ENCODE results near the gene CIROP.
A peak's percentile ranks its signal among the peaks of the same experiment; 100 is the strongest.

CIROP gene

GRCh38 chr14:23076785-23077408 lies 27.9 kb downstream of the CIROP start:
- Histone ChIP-seq H3K27me3 (ENCODE audit: control insufficient read depth in 1 of 2, insufficient read depth in 2 of 2, low read length in 2 of 2) (no peaks in the 10 kb centered on the region), H3K4me1 (ENCODE audit: control insufficient read depth, insufficient read depth, low read length) (peaks cover 15% of the 10 kb centered on the region), H3K9me3 (ENCODE audit: control insufficient read depth in 2 of 2, low read length in 2 of 2) (no peaks in the 10 kb centered on the region), H3K9ac (ENCODE audit: low read length in 2 of 2) (no peak overlapping the region), H3K27ac (ENCODE audit: low read length) (no peak overlapping the region), H3K4me3 (ENCODE audit: low read length in 2 of 2) (no peak overlapping the region), H3K36me3 (ENCODE audit: control insufficient read depth in 2 of 2, insufficient read depth in 2 of 2, low read length in 2 of 2) (peaks cover 69 to 75% of the 10 kb centered on the region in 2 donors)

- Histone ChIP-seq H3K4me3 (ENCODE audit: low read length in 2 of 2) (no peak overlapping the region), H3K9ac (ENCODE audit: low read length in 2 of 2) (no peak overlapping the region), H3K27ac (ENCODE audit: low read length) (no peak overlapping the region), H3K9me3 (ENCODE audit: control insufficient read depth in 2 of 2, low read length in 2 of 2) (no peaks in the 10 kb centered on the region), H3K27me3 (ENCODE audit: control insufficient read depth in 1 of 2, insufficient read depth in 2 of 2, low read length in 2 of 2) (no peaks in the 10 kb centered on the region), H3K4me1 (ENCODE audit: control insufficient read depth, insufficient read depth, low read length) (peaks cover 27% of the 10 kb centered on the region), H3K36me3 (ENCODE audit: control insufficient read depth in 2 of 2, insufficient read depth in 2 of 2, low read length in 2 of 2) (peaks cover 52 to 57% of the 10 kb centered on the region in 2 donors)
Observed at GRCh38 chr14:23074906-23075305, 29.9 kb downstream of the CIROP start.

- no peaks in the 10 kb centered on the region for H3K27me3 ChIP-seq (ENCODE audit: control insufficient read depth in 1 of 2, insufficient read depth in 2 of 2, low read length in 2 of 2)
- H3K9ac ChIP-seq (ENCODE audit: low read length in 2 of 2) = peak overlapping the region; percentile 72 to 90
- H3K4me3 ChIP-seq (ENCODE audit: low read length in 2 of 2) = peak overlapping the region; percentile 86 to 92
- H3K9me3 ChIP-seq (ENCODE audit: control insufficient read depth in 2 of 2, low read length in 2 of 2) = no peaks in the 10 kb centered on the region
- peak overlapping the region; percentile 82 for H3K27ac ChIP-seq (ENCODE audit: low read length)
- peaks cover 42 to 43% of the 10 kb centered on the region in 2 donors for H3K36me3 ChIP-seq (ENCODE audit: control insufficient read depth in 2 of 2, insufficient read depth in 2 of 2, low read length in 2 of 2)
- peaks cover 33% of the 10 kb centered on the region for H3K4me1 ChIP-seq (ENCODE audit: control insufficient read depth, insufficient read depth, low read length)
Observed at GRCh38 chr14:23071921-23072539, 32.8 kb downstream of the CIROP start.

GRCh38 chr14:23071244-23071920 lies 33.4 kb downstream of the CIROP start:
- peaks cover 33% of the 10 kb centered on the region for H3K4me1 ChIP-seq (ENCODE audit: control insufficient read depth, insufficient read depth, low read length)
- H3K9ac ChIP-seq (ENCODE audit: low read length in 2 of 2) = peak overlapping the region; percentile 86 to 90
- no peaks in the 10 kb centered on the region for H3K27me3 ChIP-seq (ENCODE audit: control insufficient read depth in 1 of 2, insufficient read depth in 2 of 2, low read length in 2 of 2)
- H3K27ac ChIP-seq (ENCODE audit: low read length) = peak overlapping the region; percentile 82
- no peaks in the 10 kb centered on the region for H3K9me3 ChIP-seq (ENCODE audit: control insufficient read depth in 2 of 2, low read length in 2 of 2)
- peak overlapping the region; percentile 86 to 92 for H3K4me3 ChIP-seq (ENCODE audit: low read length in 2 of 2)
- H3K36me3 ChIP-seq (ENCODE audit: control insufficient read depth in 2 of 2, insufficient read depth in 2 of 2, low read length in 2 of 2) = peaks cover 41% of the 10 kb centered on the region in 2 donors

- H3K27ac ChIP-seq (ENCODE audit: low read length) = peak overlapping the region; percentile 82
- no peaks in the 10 kb centered on the region for H3K27me3 ChIP-seq (ENCODE audit: control insufficient read depth in 1 of 2, insufficient read depth in 2 of 2, low read length in 2 of 2)
- H3K36me3 ChIP-seq (ENCODE audit: control insufficient read depth in 2 of 2, insufficient read depth in 2 of 2, low read length in 2 of 2) = peaks cover 42 to 43% of the 10 kb centered on the region in 2 donors
- peak overlapping the region; percentile 86 to 90 for H3K9ac ChIP-seq (ENCODE audit: low read length in 2 of 2)
- peaks cover 33% of the 10 kb centered on the region for H3K4me1 ChIP-seq (ENCODE audit: control insufficient read depth, insufficient read depth, low read length)
- peak overlapping the region; percentile 86 to 92 for H3K4me3 ChIP-seq (ENCODE audit: low read length in 2 of 2)
- H3K9me3 ChIP-seq (ENCODE audit: control insufficient read depth in 2 of 2, low read length in 2 of 2) = no peaks in the 10 kb centered on the region
Observed at GRCh38 chr14:23070262-23071129, 34.3 kb downstream of the CIROP start.

GRCh38 chr14:23069413-23069806 lies 35.4 kb downstream of the CIROP start:
- Histone ChIP-seq H3K27me3 (ENCODE audit: control insufficient read depth in 1 of 2, insufficient read depth in 2 of 2, low read length in 2 of 2) (no peaks in the 10 kb centered on the region), H3K36me3 (ENCODE audit: control insufficient read depth in 2 of 2, insufficient read depth in 2 of 2, low read length in 2 of 2) (peaks cover 37 to 42% of the 10 kb centered on the region in 2 donors), H3K27ac (ENCODE audit: low read length) (no peak overlapping the region), H3K4me3 (ENCODE audit: low read length in 2 of 2) (no peak overlapping the region), H3K4me1 (ENCODE audit: control insufficient read depth, insufficient read depth, low read length) (peaks cover 33% of the 10 kb centered on the region), H3K9me3 (ENCODE audit: control insufficient read depth in 2 of 2, low read length in 2 of 2) (no peaks in the 10 kb centered on the region), H3K9ac (ENCODE audit: low read length in 2 of 2) (no peak overlapping the region)

- Histone ChIP-seq H3K4me3 (ENCODE audit: low read length in 2 of 2) (no peak overlapping the region), H3K27ac (ENCODE audit: low read length) (no peak overlapping the region), H3K9ac (ENCODE audit: low read length in 2 of 2) (peak overlapping the region in 1 of 2 donors; percentile 21), H3K9me3 (ENCODE audit: control insufficient read depth in 2 of 2, low read length in 2 of 2) (no peaks in the 10 kb centered on the region), H3K4me1 (ENCODE audit: control insufficient read depth, insufficient read depth, low read length) (peaks cover 33% of the 10 kb centered on the region), H3K27me3 (ENCODE audit: control insufficient read depth in 1 of 2, insufficient read depth in 2 of 2, low read length in 2 of 2) (no peaks in the 10 kb centered on the region), H3K36me3 (ENCODE audit: control insufficient read depth in 2 of 2, insufficient read depth in 2 of 2, low read length in 2 of 2) (peaks cover 42 to 47% of the 10 kb centered on the region in 2 donors)
Observed at GRCh38 chr14:23068789-23069412, 35.9 kb downstream of the CIROP start.

GRCh38 chr14:23067847-23068788 lies 36.7 kb downstream of the CIROP start:
- H3K4me3 ChIP-seq (ENCODE audit: low read length in 2 of 2) = no peak overlapping the region
- H3K36me3 ChIP-seq (ENCODE audit: control insufficient read depth in 2 of 2, insufficient read depth in 2 of 2, low read length in 2 of 2) = peaks cover 48 to 53% of the 10 kb centered on the region in 2 donors
- peaks cover 33% of the 10 kb centered on the region for H3K4me1 ChIP-seq (ENCODE audit: control insufficient read depth, insufficient read depth, low read length)
- H3K27me3 ChIP-seq (ENCODE audit: control insufficient read depth in 1 of 2, insufficient read depth in 2 of 2, low read length in 2 of 2) = no peaks in the 10 kb centered on the region
- peak overlapping the region in 1 of 2 donors; percentile 21 for H3K9ac ChIP-seq (ENCODE audit: low read length in 2 of 2)
- H3K27ac ChIP-seq (ENCODE audit: low read length) = peak overlapping the region; percentile 49
- H3K9me3 ChIP-seq (ENCODE audit: control insufficient read depth in 2 of 2, low read length in 2 of 2) = no peaks in the 10 kb centered on the region

GRCh38 chr14:23066855-23067744 lies 37.7 kb downstream of the CIROP start:
- H3K4me3 ChIP-seq (ENCODE audit: low read length in 2 of 2) = no peak overlapping the region
- H3K4me1 ChIP-seq (ENCODE audit: control insufficient read depth, insufficient read depth, low read length) = peaks cover 33% of the 10 kb centered on the region
- no peak overlapping the region for H3K27ac ChIP-seq (ENCODE audit: low read length)
- no peaks in the 10 kb centered on the region for H3K27me3 ChIP-seq (ENCODE audit: control insufficient read depth in 1 of 2, insufficient read depth in 2 of 2, low read length in 2 of 2)
- H3K36me3 ChIP-seq (ENCODE audit: control insufficient read depth in 2 of 2, insufficient read depth in 2 of 2, low read length in 2 of 2) = peaks cover 53 to 56% of the 10 kb centered on the region in 2 donors
- H3K9me3 ChIP-seq (ENCODE audit: control insufficient read depth in 2 of 2, low read length in 2 of 2) = no peaks in the 10 kb centered on the region
- H3K9ac ChIP-seq (ENCODE audit: low read length in 2 of 2) = no peak overlapping the region
